HG03432 (cell line): ENCODE results near the gene IGSF22.
"Not testable (repeated sequence)": the region's sequence is repeated elsewhere in the genome, so short reads cannot be mapped to it uniquely, and the experiment has no call there.

Source experiments
- ATAC-seq: cut with Tn5 transposase; IDR thresholded peaks from one replicate; pipeline ENCODE4 v1.9.1; 2021; ENCODE audit warnings: mild to moderate bottlenecking, moderate library complexity; ENCODE audit not compliant: unreplicated experiment

IGSF22 gene

DNA sequence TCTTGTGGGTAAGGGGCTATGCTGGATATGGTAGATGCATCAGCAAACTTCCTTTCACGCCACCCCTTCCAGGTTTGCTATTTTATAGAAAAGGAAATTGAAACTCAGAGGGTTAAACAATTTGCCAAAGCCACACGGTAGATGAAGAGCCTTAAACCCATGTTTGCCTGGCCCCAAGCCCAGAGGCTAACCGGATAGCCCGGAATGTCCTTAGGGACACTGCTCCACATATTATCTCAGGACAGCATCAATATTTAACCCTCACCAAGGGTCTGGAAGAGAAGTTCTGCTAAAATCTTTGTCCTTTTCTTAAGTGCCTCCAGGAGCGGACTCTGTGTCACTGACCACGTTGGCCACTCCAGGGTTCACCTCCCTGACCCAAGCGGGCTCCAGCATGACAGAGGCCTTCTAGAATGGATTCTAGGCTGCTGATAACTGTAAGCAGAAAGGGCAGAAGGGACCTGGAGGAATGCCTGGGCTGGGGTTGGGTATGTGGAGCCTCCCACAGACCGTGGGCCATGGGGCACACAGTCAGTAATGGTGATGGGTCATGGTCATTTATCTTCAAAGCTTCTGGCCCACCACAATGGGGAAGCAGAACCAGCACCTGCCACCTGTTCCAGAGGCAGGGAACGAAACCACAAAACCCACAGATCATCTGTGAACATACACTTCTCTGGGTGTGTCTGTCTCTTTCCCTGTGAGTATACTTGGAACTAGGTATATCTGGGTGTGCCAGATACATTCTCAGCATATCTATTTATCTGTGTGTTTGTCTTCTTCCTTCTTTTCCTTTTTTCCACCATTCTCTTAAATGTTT, 32.8 kb downstream of the IGSF22 start:
- ATAC-seq = no peak

- ATAC-seq = not testable (repeated sequence)
Measured at GRCh38 chr11:18691467-18692140, 34.4 kb downstream of the IGSF22 start.

DNA sequence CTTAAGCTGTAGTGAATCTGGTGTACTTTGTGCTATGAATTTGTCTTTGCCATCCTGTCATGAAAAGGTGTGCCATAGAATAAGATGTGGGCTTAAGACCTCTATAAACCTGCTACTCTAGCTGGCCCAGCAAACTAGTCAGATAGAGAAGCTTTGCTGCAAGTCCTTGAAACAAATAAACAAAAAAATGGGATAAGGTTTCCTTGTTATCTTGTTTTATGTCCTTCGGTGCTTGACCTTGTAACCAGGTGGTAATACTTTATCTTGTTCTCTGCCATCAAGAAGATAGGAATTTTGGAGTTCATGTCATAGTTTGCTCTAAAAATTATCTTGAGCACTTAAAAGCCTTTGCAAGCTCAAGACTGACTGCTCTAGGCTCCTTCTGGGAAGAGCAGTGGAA, 41.7 kb downstream of the IGSF22 start:
- ATAC-seq = no peak

DNA sequence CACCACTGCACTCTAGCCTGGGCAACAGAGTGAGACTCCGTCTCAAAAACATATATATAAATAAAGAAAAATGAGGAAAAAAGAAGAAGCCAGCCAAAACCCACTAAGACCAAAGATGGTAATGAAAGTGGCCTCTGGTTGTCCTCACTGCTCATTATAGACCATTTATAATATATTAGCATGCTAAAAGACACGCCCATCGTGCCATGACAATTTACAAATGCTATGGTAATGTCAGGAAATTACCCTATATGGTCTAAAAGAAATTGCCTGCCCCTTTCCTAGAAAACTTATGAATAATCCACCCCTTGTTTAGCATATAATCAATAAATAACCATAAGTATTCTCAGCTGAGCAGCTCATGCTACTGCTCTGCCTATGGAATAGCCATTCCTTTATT, 43.5 kb downstream of the IGSF22 start:
- ATAC-seq = no peak

DNA sequence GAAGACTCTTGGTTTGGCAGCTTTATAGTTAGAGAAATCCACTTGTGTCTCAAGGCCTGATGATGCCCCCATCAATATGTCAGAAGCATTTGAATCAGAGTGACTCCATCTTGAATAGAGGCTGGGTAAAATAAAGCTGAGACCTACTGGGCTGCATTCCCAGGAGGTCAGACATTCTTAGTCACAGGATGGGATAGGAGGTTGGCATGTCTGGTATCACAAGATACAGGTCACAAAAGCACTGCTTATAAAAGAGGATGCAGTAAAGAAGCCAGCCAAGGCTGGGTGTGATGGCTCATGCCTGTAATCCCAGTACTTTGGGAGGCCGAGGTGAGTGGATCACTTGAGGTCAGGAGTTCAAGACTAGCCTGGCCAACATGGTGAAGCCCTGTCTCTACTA, 44.0 kb downstream of the IGSF22 start:
- ATAC-seq = not testable (repeated sequence)

DNA sequence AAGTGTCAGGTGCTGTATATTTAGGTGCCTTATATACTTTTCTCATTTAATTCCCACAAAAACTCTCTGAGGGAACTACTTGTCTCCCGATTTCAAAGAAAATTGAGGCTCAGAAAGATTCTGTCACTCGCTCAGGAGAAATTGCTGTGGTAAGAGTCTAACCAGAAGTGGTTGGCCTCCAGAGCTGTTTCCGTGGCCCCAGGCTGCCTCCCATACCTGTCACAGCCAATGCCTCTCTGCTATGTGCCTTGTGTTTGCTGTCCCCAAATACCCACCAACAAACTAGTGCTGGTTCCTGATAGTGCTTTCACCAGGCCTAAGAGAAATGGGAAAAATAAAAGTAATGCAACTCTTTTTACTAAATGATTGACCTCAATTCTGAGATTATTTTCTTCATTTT, 48.4 kb downstream of the IGSF22 start:
- ATAC-seq = no peak

DNA sequence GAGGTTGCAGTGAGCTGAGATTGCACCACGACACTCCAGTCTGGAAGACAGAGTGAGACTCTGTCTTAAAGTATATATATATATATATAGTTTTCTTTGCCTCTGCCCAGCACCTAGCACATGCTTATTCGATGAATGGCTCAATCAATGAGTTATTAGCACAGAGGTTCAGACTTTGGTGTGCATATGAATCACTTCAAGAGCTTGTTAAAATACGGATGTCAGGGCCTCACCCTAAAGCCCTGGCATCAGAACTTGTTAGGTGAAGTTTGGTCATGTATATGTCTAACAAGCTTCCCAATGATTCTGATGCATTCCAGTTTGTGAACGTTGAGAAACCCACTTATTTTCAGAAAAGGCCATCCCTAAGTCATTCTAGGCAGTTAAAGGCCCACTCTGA, 49.2 kb downstream of the IGSF22 start:
- no peak for ATAC-seq

DNA sequence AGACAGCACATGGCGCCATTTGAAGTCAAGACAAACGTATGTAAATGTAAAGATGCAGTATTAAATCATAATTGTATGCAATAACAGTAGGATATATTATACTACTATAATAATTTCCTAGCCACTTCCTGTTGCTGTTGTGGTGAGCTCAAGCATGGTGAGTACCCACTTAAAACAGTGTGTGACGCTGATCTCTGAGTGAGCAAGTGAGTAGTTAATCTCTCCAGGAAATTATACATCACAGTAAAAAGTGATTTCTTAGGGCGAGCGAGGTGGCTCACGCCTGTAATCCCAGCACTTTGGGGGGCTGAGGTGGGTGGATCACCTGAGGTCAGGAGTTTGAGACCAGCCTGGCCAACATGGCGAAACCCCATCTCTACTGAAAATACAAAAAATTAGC, 53.8 kb downstream of the IGSF22 start:
- not testable (repeated sequence) for ATAC-seq

- no peak for ATAC-seq
Measured at GRCh38 chr11:18671246-18671645, 54.7 kb downstream of the IGSF22 start.

- ATAC-seq = no peak
Measured at GRCh38 chr11:18669711-18670110, 56.3 kb downstream of the IGSF22 start.

GRCh38 chr11:18669219-18669596, 56.8 kb downstream of the IGSF22 start:
- no peak for ATAC-seq

- no peak for ATAC-seq
Measured at GRCh38 chr11:18668131-18668530, 57.9 kb downstream of the IGSF22 start.

DNA sequence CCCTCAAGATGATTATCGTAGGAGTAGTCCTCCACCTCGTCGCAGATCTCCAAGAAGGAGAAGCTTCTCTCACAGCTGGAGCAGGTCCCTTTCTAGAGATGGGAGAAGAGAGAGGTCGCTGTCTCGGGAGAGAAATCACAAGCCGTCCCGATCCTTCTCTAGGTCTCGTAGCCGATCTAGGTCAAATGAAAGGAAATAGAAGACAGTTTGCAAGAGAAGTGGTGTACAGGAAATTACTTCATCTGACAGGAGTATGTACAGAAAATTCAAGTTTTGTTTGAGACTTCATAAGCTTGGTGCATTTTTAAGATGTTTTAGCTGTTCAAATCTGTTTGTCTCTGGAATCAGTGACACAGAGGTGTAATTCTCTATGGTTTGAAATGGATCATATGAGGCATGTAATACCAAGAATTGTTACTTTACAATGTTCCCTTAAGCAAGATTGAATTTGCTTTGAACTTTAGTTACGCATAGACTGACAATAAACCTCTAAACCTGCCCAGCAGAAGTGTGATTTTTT, 60.6 kb downstream of the IGSF22 start:
- not testable (repeated sequence) for ATAC-seq

DNA sequence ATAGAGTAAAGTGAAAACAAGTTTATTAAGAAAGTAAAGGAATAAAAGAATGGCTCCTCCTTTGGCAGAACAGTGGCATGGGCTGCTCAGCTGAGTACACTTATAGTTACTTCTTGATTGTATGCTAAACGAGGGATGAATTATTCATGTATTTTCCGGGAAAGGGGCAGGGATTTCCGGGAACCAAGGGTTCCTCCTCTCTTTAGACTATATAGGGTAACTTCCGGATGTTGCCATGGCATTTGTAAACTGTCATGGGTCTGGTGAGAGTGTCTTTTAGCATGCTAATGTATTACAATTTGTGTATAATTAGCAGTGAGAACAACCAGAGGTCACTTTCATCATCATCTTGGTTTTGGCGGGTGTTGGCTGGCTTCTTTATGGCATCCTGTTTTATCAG, 68.3 kb downstream of the IGSF22 start:
- no peak for ATAC-seq
